HepG2 (cell line): ENCODE data around the gene ING1. TPM values are rescaled to one million over a fixed set of nuclear protein-coding genes. Genes with fewer than 3 reads are reported as not detected.

Source experiments
- ATF7-NPFF ChIP-seq: sonication (generic); formaldehyde crosslinking; IDR thresholded peaks from 2 replicates; pipeline ENCODE4 v1.8.1; 2023; ENCODE audit warnings: mild to moderate bottlenecking, low read depth, missing genetic modification reagents, moderate library complexity
- CERS6 ChIP-seq: sonication (generic); formaldehyde crosslinking; IDR thresholded peaks from 2 replicates; pipeline ENCODE4 v1.5.0; 2020; ENCODE audit warnings: missing genetic modification reagents
- JARID2 ChIP-seq: sonication (generic); formaldehyde crosslinking; IDR thresholded peaks from 2 replicates; pipeline ENCODE4 v1.8.1; 2023; ENCODE audit warnings: missing genetic modification reagents, inconsistent platforms; ENCODE audit not compliant: insufficient replicate concordance
- NR2F2 ChIP-seq: IDR thresholded peaks from 2 replicates; pipeline ENCODE4 v1.6.1; 2012; ENCODE audit warnings: low read depth, inconsistent platforms, borderline replicate concordance
- RAD21 ChIP-seq: fragments of 450-650 bp; formaldehyde crosslinking; IDR thresholded peaks from 2 replicates; pipeline ENCODE4 v1.5.0; 2020; ENCODE audit warnings: mild to moderate bottlenecking
- SIN3A ChIP-seq: IDR thresholded peaks from 2 replicates; pipeline ENCODE4 v1.6.1; 2011; ENCODE audit warnings: low read depth, mild to moderate bottlenecking, control low read depth, low read length, borderline replicate concordance
- SIN3B ChIP-seq: fragments of 150-350 bp; IDR thresholded peaks from 2 replicates; pipeline ENCODE4 v1.6.1; 2014; ENCODE audit warnings: low read length
- SSRP1 ChIP-seq: IDR thresholded peaks from 2 replicates; pipeline ENCODE4 v1.6.1; 2016; ENCODE audit warnings: control low read depth
- STAG1 ChIP-seq: sonication (generic); formaldehyde crosslinking; IDR thresholded peaks from 2 replicates; pipeline ENCODE4 v1.4.0; 2020; ENCODE audit warnings: missing genetic modification reagents
- XBP1 ChIP-seq: sonication (generic); formaldehyde crosslinking; IDR thresholded peaks from 2 replicates; pipeline ENCODE4 v1.5.0; 2020; ENCODE audit warnings: missing genetic modification reagents
- XRCC5 ChIP-seq: fragments of 200-400 bp; formaldehyde crosslinking; optimal IDR thresholded peaks from 2 replicates; pipeline ENCODE3; 2017; ENCODE audit warnings: mild to moderate bottlenecking, low read length
- ZC3H13 ChIP-seq: sonication (generic); formaldehyde crosslinking; IDR thresholded peaks from 2 replicates; pipeline ENCODE4 v1.8.1; 2023; ENCODE audit warnings: mild to moderate bottlenecking, missing genetic modification reagents, moderate library complexity
- ZNF3 ChIP-seq: IDR thresholded peaks from 2 replicates; pipeline ENCODE4 v1.7.0; 2017; ENCODE audit warnings: inconsistent platforms
- ZNF354B ChIP-seq: sonication (generic); formaldehyde crosslinking; IDR thresholded peaks from 2 replicates; pipeline ENCODE4 v1.8.0; 2022; ENCODE audit warnings: mild to moderate bottlenecking, missing genetic modification reagents
- ZNF563 ChIP-seq: sonication (generic); formaldehyde crosslinking; IDR thresholded peaks from 2 replicates; pipeline ENCODE4 v1.8.0; 2022; ENCODE audit warnings: mild to moderate bottlenecking, moderate library complexity, missing genetic modification reagents
- polyA plus RNA-seq, 8 experiments: library from polyadenylated mRNA; depleted of rRNA in 3 of 8; stranded (reverse) in 7 of 8; unstranded in 1 of 8; fragments of >200 nt; fragmentation: Illumina TruSeq in 4 of 8; extraction: Trizol in 4 of 8; gene quantifications; 2 replicates each; pipeline versions ENCODE4 v1.2.1 to v1.2.3, GENCODE V29; 2011 to 2016; ENCODE audit warnings: low read depth in 4 of 8, missing spikeins in 1 of 8, mixed read lengths in 1 of 8; ENCODE audit not compliant: insufficient read depth in 1 of 8
- total RNA-seq, 5 experiments: library from RNA; depleted of rRNA; stranded (reverse); fragments of >200 nt; fragmentation: Illumina TruSeq; extraction: Trizol; gene quantifications; 2 replicates each; pipeline ENCODE4 v1.2.3, GENCODE V29; 2016; ENCODE audit warnings: low read depth in 1 of 5
- TF ChIP-seq, protein P1 (sequence below): sonication (generic); formaldehyde crosslinking; conservative IDR thresholded peaks from 2 replicates; pipeline ENCODE4 v1.4.0; 2020; ENCODE audit warnings: missing genetic modification reagents
- TF ChIP-seq, protein P2 (sequence below): sonication (generic); formaldehyde crosslinking; IDR thresholded peaks from one replicate; pipeline ENCODE4 v1.5.1; 2020; ENCODE audit warnings: mild to moderate bottlenecking, missing genetic modification reagents; ENCODE audit errors: not compliant biosample characterization
- TF ChIP-seq, protein P3 (sequence below): sonication (generic); formaldehyde crosslinking; IDR thresholded peaks from 2 replicates; pipeline ENCODE4 v1.5.0; 2020; ENCODE audit warnings: missing genetic modification reagents, mild to moderate bottlenecking, borderline replicate concordance

Gene ING1
- total and polyA plus RNA-seq, 2 of the 13 experiments (the other 11 are each of a cell fraction or from before 2014, with no cell fraction given), result 8.1 to 16.1 TPM

DNA sequence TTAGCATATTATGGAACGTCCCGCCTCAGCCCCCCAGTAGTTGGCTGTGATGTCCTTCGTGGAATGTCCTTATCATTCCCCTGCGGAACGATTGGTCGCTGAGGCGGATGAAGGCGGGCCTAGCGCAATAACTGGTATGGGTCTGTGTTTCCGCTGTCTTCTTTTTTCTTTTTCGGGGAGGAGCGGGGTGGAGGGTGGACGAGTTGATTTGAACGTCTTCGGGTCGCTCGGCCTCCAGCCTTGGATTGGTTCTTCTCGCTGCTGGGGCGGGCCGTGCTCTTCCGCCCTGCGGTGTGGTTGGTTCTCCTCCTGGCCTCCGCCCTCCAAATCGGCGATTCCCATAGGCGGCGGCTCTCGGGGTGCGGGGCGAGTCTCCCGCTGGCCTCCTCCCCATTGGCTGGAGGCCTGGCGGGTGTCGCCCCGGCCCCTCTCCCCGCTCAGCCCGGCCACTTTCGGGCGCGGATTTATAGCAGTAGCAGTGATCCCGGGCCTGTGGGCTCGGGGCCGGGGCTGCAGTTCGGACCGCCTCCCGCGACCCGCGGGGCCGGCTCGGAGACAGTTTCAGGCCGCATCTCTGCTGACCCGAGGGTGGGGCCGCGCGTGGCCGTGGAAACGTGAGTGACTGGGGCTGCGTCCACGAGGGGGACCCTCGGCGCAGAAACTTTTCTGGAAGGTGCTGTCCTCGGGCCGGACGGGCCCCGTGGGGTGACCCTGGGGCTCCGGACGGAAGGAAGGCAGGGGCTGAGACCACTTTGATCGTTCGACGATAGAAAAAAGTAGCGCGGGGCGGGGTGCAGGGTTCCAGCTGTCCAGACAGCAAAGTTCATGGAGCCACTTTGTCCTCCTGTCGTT, 2.1 kb downstream of the ING1 start (continued):
- TF ChIP-seq, protein P1, sequence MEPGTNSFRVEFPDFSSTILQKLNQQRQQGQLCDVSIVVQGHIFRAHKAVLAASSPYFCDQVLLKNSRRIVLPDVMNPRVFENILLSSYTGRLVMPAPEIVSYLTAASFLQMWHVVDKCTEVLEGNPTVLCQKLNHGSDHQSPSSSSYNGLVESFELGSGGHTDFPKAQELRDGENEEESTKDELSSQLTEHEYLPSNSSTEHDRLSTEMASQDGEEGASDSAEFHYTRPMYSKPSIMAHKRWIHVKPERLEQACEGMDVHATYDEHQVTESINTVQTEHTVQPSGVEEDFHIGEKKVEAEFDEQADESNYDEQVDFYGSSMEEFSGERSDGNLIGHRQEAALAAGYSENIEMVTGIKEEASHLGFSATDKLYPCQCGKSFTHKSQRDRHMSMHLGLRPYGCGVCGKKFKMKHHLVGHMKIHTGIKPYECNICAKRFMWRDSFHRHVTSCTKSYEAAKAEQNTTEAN (CRISPR knock-in tag), result 0 out of 2 replicates have a peak, but pooled peaks have one; percentile 35
- TF ChIP-seq SIN3A, result peak; percentile 66; the same call in 1 of the 2 replicates
- no peak for TF ChIP-seq SSRP1
- no peak for TF ChIP-seq STAG1 (CRISPR knock-in tag)
- TF ChIP-seq, protein P2, sequence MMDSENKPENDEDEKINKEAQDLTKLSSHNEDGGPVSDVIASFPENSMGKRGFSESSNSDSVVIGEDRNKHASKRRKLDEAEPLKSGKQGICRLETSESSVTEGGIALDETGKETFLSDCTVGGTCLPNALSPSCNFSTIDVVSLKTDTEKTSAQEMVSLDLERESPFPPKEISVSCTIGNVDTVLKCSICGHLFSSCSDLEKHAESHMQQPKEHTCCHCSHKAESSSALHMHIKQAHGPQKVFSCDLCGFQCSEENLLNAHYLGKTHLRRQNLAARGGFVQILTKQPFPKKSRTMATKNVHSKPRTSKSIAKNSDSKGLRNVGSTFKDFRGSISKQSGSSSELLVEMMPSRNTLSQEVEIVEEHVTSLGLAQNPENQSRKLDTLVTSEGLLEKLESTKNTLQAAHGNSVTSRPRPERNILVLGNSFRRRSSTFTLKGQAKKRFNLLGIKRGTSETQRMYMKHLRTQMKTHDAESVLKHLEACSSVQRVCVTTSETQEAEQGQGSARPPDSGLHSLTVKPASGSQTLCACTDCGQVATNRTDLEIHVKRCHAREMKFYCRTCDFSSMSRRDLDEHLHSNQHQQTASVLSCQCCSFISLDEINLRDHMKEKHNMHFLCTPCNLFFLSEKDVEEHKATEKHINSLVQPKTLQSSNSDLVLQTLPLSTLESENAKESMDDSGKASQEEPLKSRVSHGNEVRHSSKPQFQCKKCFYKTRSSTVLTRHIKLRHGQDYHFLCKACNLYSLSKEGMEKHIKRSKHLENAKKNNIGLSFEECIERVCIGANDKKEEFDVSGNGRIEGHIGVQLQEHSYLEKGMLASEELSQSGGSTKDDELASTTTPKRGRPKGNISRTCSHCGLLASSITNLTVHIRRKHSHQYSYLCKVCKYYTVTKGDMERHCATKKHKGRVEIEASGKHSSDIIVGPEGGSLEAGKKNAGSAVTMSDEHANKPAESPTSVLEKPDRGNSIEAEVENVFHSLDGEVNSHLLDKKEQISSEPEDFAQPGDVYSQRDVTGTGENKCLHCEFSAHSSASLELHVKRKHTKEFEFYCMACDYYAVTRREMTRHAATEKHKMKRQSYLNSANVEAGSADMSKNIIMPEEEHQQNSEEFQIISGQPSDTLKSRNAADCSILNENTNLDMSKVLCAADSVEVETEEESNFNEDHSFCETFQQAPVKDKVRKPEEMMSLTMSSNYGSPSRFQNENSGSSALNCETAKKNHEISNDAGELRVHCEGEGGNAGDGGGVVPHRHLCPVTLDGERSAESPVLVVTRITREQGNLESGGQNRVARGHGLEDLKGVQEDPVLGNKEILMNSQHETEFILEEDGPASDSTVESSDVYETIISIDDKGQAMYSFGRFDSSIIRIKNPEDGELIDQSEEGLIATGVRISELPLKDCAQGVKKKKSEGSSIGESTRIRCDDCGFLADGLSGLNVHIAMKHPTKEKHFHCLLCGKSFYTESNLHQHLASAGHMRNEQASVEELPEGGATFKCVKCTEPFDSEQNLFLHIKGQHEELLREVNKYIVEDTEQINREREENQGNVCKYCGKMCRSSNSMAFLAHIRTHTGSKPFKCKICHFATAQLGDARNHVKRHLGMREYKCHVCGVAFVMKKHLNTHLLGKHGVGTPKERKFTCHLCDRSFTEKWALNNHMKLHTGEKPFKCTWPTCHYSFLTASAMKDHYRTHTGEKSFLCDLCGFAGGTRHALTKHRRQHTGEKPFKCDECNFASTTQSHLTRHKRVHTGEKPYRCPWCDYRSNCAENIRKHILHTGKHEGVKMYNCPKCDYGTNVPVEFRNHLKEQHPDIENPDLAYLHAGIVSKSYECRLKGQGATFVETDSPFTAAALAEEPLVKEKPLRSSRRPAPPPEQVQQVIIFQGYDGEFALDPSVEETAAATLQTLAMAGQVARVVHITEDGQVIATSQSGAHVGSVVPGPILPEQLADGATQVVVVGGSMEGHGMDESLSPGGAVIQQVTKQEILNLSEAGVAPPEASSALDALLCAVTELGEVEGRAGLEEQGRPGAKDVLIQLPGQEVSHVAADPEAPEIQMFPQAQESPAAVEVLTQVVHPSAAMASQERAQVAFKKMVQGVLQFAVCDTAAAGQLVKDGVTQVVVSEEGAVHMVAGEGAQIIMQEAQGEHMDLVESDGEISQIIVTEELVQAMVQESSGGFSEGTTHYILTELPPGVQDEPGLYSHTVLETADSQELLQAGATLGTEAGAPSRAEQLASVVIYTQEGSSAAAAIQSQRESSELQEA, result no peak
- TF ChIP-seq XBP1 (CRISPR knock-in tag), result no peak
- peak; percentile 10 for TF ChIP-seq XRCC5
- TF ChIP-seq, protein P3, sequence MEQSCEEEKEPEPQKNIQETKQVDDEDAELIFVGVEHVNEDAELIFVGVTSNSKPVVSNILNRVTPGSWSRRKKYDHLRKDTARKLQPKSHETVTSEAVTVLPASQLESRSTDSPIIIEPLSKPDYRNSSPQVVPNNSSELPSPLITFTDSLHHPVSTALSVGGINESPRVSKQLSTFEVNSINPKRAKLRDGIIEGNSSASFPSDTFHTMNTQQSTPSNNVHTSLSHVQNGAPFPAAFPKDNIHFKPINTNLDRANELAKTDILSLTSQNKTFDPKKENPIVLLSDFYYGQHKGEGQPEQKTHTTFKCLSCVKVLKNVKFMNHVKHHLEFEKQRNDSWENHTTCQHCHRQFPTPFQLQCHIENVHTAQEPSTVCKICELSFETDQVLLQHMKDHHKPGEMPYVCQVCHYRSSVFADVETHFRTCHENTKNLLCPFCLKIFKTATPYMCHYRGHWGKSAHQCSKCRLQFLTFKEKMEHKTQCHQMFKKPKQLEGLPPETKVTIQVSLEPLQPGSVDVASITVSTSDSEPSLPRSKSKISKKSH, result peak; percentile 84
- no peak for TF ChIP-seq ZNF3
- no peak for TF ChIP-seq ZC3H13 (CRISPR knock-in tag)
- peak; percentile 28; the same call in 1 of the 2 replicates for TF ChIP-seq ATF7-NPFF
- no peak; the same call in 1 of the 2 replicates for TF ChIP-seq RAD21
- TF ChIP-seq ZNF563 (CRISPR knock-in tag), result no peak
- TF ChIP-seq JARID2 (CRISPR knock-in tag), result no peak
- no peak for TF ChIP-seq SIN3B
- TF ChIP-seq CERS6 (CRISPR knock-in tag), result no peak
- TF ChIP-seq NR2F2, result no peak
- TF ChIP-seq ZNF354B (CRISPR knock-in tag), result no peak
